GM10266 (cell line): Measurements from ENCODE around the gene EOGT.

Experiments used
- DNase-seq: peaks from one replicate; pipeline ENCODE4 v3.0.0; 2012; ENCODE audit errors: extremely low spot score
- TF ChIP-seq, protein P1 (sequence below): IDR thresholded peaks from 2 replicates; pipeline ENCODE4 v1.5.1; 2012; ENCODE audit warnings: mild to moderate bottlenecking, low read depth; ENCODE audit not compliant: control insufficient read depth, insufficient read depth; ENCODE audit errors: missing control alignments

Gene EOGT

GRCh38 chr3:69009559-69010410 lies 3.7 kb downstream of the EOGT start:
- TF ChIP-seq, protein P1, sequence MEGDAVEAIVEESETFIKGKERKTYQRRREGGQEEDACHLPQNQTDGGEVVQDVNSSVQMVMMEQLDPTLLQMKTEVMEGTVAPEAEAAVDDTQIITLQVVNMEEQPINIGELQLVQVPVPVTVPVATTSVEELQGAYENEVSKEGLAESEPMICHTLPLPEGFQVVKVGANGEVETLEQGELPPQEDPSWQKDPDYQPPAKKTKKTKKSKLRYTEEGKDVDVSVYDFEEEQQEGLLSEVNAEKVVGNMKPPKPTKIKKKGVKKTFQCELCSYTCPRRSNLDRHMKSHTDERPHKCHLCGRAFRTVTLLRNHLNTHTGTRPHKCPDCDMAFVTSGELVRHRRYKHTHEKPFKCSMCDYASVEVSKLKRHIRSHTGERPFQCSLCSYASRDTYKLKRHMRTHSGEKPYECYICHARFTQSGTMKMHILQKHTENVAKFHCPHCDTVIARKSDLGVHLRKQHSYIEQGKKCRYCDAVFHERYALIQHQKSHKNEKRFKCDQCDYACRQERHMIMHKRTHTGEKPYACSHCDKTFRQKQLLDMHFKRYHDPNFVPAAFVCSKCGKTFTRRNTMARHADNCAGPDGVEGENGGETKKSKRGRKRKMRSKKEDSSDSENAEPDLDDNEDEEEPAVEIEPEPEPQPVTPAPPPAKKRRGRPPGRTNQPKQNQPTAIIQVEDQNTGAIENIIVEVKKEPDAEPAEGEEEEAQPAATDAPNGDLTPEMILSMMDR = no peak
- no peak for DNase-seq

DNA sequence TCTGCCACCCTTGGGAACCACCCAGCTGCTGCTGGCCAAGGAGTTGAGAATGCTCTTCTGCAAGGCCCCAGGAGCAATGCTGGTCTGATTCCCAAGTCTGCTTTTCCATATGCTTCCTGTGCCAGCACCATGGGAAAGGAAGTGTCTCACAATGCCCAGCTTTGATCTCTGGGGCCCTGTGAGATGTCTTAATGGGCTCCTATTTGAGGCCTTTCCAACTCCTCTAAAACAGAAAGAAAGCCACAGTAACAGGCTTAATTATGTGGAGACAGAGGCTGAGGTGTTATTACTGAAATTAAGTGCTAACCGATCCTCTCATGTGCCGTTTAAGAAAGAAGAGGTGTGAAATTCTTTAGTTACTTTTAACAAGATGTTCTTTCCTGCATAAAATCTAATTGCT lies 4.5 kb downstream of the EOGT start:
- DNase-seq = no peak
- TF ChIP-seq, protein P1 = no peak

DNA sequence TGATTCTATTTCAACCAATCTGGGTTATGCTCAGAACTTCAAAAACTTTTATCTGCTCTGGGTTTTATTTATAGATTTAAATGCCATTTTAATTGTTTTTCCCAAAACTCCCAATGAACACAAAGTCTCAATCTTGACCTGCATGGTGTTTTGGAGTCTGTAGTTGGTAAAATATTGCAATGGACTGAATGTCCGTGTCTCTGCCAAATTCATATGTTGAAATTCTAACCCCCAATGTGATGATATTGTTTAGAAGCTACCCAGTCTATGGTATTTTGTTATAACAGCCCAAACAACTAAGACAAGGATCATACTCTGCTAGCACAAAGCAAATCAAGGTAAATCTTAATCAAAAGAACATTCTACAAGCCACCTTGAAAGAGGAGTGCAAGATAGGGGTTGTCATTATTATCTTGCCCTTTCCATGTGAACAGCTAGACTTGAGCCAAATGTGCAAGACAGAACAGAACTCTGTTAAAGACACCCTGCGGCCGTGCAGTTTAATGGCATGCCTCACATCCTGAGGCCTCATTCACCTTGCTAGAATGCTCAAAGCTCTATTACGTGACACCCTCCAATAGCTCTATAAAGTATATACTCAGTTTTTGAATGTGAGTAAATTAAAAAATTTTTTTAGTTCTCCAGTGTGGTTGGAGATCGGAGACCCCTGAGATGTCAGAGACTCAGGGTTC lies 7.5 kb downstream of the EOGT start:
- TF ChIP-seq, protein P1 = no peak

DNA sequence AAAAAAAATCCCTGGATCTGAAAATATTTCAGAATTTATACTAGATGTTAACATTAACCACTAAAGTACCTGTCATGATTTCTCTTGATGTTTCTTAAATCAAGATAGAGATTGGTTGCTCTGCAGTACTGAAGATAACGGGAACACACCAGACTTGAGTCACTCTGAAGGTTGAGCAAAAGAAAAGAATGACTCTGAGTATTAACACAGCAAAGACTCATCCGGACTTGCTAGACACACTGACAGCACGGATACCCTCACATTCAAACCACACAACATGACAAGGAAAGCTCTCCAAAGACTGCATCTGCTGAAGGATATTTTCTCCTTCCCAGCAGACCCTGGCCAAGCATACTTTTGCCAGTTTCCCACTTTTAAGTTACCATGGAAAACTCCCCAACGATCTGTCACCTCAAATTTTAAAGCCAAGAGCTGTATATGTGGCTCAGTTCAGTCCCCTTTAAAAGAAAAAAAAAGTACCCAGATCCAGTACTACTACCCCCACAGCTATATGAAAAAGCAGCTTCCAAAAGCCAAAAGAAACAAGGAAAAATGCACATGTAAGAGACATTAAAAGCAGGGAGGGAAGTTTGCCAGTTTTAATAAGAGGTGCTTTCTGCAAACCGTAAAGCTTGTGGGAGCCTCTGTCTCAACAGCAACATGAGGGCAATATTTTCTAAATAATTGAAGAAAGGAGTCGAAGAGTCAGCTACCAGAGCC lies 8.3 kb downstream of the EOGT start:
- TF ChIP-seq, protein P1 = no peak
- no peak for DNase-seq

More for the DNA sequence above, 7.5 kb downstream of the EOGT start:
- no peak for DNase-seq

DNA sequence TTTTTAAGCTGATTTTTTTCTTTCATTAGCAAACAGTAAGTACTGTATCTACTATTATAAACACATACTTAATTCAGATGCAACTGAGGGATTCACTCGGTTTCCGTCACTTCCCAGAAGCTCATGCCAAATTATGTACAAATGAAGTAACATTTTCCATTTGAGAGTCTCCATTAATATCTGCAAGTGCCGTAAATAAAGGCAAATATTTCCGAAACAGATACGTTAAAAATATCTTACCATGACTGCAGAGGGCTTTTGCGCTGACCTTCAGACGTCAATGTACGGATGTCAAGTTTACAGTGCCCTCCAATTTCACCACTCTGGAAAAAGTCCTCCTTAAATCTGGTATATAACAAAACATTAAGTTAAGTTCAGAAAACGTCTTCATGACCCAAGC lies 9.3 kb downstream of the EOGT start:
- TF ChIP-seq, protein P1 = no peak
- DNase-seq = no peak

- TF ChIP-seq, protein P1 = no peak
- DNase-seq = no peak
Measured at GRCh38 chr3:68999605-69000004, 13.9 kb downstream of the EOGT start.

- no peak for DNase-seq
- TF ChIP-seq, protein P1 = no peak
Measured at GRCh38 chr3:68999158-68999557, 14.3 kb downstream of the EOGT start.
